LNCaP clone FGC (cell line): ENCODE measurements around the gene SRSF11.

ENCODE experiments used
- DNase-seq: peaks from one replicate; pipeline ENCODE4 v3.0.0-alpha.2; 2011; ENCODE audit warnings: low read depth
- H3K4me3 ChIP-seq: 2 replicates; pipeline ENCODE4 v1.5.1; 2011; ENCODE audit warnings: mild to moderate bottlenecking, low read depth, low read length, control low read depth
- CTCF ChIP-seq: IDR thresholded peaks from 2 replicates; pipeline ENCODE4 v1.5.1; 2012; ENCODE audit warnings: mild to moderate bottlenecking; ENCODE audit not compliant: control insufficient read depth, insufficient read depth; ENCODE audit errors: extremely low read depth

Gene SRSF11

DNA sequence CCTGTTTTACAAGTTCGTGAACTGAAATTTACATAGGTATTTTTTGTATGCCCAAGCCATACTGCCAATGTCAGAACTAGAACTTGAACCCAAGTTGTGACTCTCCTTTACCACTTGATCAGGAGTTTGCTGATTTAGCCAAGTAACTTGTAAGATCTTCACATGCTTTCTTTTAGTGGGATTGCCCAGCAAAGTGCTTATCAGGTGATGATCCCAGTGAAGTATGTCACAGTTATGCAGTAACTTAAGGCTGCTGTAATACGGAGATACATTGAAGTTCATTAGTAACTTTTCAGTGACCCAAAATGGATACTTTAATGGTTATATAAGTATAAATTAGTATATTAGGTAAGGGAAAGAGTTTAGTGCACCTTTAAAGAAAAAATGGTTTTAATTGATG, 3.8 kb downstream of the SRSF11 start:
- no peak for TF ChIP-seq CTCF
- no peak for DNase-seq
- H3K4me3 ChIP-seq = no peak overlapping the region

DNA sequence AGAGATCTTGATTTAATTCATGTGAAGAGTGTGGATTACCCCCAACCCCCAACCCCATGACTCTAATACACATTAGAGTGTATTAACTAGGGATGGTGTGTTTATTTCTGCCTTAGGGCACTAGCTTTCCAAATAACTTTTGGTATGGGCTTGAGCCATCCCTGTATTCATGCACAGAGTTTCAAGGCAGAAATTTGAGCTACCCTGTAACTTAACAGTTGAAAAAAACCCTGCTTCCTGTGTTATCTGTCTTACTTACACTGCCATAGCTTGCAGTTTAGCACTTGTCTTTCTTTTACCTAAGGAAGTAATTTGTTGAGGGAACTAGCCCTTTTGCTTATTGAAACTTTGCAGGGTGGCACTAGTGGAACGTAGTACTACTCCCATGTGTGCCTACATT, 6.3 kb downstream of the SRSF11 start:
- no peak for DNase-seq
- H3K4me3 ChIP-seq = no peak overlapping the region
- TF ChIP-seq CTCF = no peak

DNA sequence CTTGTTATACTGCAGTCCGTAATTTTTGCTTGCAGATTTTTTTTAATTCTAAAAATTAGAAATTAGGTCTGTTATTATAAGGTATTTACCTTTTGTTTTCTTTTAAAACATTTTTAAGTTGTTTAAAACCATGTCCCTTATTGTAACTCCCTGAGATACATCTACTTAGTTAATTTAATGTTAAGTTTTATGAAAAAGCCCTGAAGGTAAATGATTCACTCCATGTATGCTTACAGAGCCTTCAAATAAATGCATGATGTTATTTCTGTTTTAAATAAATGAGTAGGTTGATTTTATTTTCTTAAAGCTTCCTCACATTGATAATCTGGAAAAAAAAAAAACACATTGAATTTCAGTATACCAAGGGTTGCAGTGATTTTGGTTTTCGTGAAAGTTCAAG, 7.5 kb downstream of the SRSF11 start:
- H3K4me3 ChIP-seq = no peak overlapping the region
- no peak for TF ChIP-seq CTCF
- no peak for DNase-seq

GRCh38 chr1:70231475-70231874, 10.3 kb downstream of the SRSF11 start:
- no peak overlapping the region for H3K4me3 ChIP-seq

GRCh38 chr1:70234733-70235132, 13.6 kb downstream of the SRSF11 start:
- TF ChIP-seq CTCF = no peak
- no peak overlapping the region for H3K4me3 ChIP-seq
- DNase-seq = no peak

More at GRCh38 chr1:70231475-70231874, 10.3 kb downstream of the SRSF11 start:
- DNase-seq = no peak
- TF ChIP-seq CTCF = no peak

DNA sequence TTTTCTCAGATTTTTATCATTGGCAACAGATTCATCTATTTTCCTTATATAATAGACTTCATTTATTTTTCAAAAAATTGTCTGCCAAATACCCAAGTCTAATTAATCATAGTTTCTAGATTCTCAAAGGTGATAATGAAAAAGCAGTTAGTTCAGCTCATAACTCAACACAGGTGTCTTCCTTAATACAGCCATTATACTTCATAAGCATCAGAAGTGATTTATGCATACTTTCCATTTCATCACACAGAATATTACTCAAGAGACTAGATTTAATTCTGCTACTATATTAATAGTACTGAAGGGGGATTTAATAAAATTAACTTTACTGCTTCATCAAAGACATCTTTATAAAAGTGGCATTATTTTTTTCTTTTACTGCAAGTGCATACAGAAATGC, 18.8 kb downstream of the SRSF11 start:
- DNase-seq = no peak
- no peak for TF ChIP-seq CTCF
- H3K4me3 ChIP-seq = no peak overlapping the region

DNA sequence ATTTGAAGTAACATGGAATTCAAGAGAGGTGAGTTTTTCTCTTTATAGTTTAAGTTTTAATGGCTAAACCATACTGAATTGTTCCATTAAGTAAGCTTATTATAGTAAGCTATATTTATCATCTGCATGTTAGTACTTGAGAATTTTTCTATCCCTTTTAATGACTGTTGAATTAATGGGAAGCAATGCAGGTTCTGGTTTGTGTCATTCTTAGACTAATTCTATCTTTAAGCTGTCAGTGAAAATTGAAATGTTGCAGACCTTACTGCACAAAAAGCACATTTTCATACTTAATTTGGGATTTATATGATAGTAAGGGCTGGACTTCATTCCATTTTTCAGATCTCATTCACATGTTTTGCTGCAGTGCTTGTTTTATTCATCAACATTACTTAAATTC, 25.9 kb downstream of the SRSF11 start:
- no peak for TF ChIP-seq CTCF
- no peak for DNase-seq
- H3K4me3 ChIP-seq = no peak overlapping the region
